HG03139 (cell line): Measurements from ENCODE around the gene CEP350.
A peak's percentile ranks its signal among the peaks of the same experiment; 100 is the strongest.
"Not testable (repeated sequence)": the region's sequence is repeated elsewhere in the genome, so short reads cannot be mapped to it uniquely, and the experiment has no call there.

ENCODE experiments used
- ATAC-seq: cut with Tn5 transposase; IDR thresholded peaks from one replicate; pipeline ENCODE4 v1.9.1; 2021; ENCODE audit not compliant: unreplicated experiment

Gene CEP350

GRCh38 chr1:179938752-179939151, 15.9 kb upstream of the CEP350 start:
- ATAC-seq = no peak

GRCh38 chr1:179939941-179940340, 14.7 kb upstream of the CEP350 start:
- no peak for ATAC-seq

- no peak for ATAC-seq
Measured at GRCh38 chr1:179941454-179941853, 13.2 kb upstream of the CEP350 start.

GRCh38 chr1:179950651-179951050, 4.0 kb upstream of the CEP350 start:
- ATAC-seq = no peak

GRCh38 chr1:179951383-179952144, 3.0 kb upstream of the CEP350 start:
- ATAC-seq = no peak

GRCh38 chr1:179952186-179952585, 2.4 kb upstream of the CEP350 start:
- ATAC-seq = no peak

GRCh38 chr1:179953974-179954492, 577 bp upstream of the CEP350 start:
- ATAC-seq = peak; percentile 17

GRCh38 chr1:179955287-179955680, 674 bp downstream of the CEP350 start:
- ATAC-seq = no peak

- no peak for ATAC-seq
Measured at GRCh38 chr1:179955731-179956130, 1.1 kb downstream of the CEP350 start.

GRCh38 chr1:179958359-179958758, 3.7 kb downstream of the CEP350 start:
- no peak for ATAC-seq

GRCh38 chr1:179962168-179962567, 7.6 kb downstream of the CEP350 start:
- not testable (repeated sequence) for ATAC-seq

- ATAC-seq = no peak
Measured at GRCh38 chr1:179966551-179966950, 11.9 kb downstream of the CEP350 start.

GRCh38 chr1:179968284-179968993, 13.8 kb downstream of the CEP350 start:
- no peak for ATAC-seq

- ATAC-seq = no peak
Measured at GRCh38 chr1:179968994-179969919, 14.6 kb downstream of the CEP350 start.

GRCh38 chr1:179969962-179970361, 15.4 kb downstream of the CEP350 start:
- ATAC-seq = no peak

- no peak for ATAC-seq
Measured at GRCh38 chr1:179971563-179972496, 17.2 kb downstream of the CEP350 start.

- no peak for ATAC-seq
Measured at GRCh38 chr1:179973198-179974110, 18.8 kb downstream of the CEP350 start.

- no peak for ATAC-seq
Measured at GRCh38 chr1:179976970-179977651, 22.5 kb downstream of the CEP350 start.
